Esophagus muscularis mucosa (tissue), 4 donors: Measurements from ENCODE around the gene CRHR1.

ENCODE experiments used
- EP300 ChIP-seq: sonication (generic); formaldehyde crosslinking; IDR thresholded peaks from one replicate; pipeline ENCODE4 v1.6.1; 2017; ENCODE audit warnings: antibody characterized with exemption
- POLR2AphosphoS5 ChIP-seq, 2 donors: sonication (generic); formaldehyde crosslinking; IDR thresholded peaks; one replicate each; pipeline ENCODE4 v1.6.1; 2017; ENCODE audit warnings: antibody characterized with exemption in 2 of 2
- TF ChIP-seq, protein P1 (sequence below), 3 experiments: fragments of 200-600 bp in 2 of 3; fragments of 450-650 bp in 1 of 3; sonication (generic) in 2 of 3; IDR thresholded peaks; one replicate each; pipeline ENCODE4 v1.5.1; 2017 to 2019; ENCODE audit warnings: antibody characterized with exemption in 3 of 3, mild to moderate bottlenecking in 2 of 3, moderate library complexity in 1 of 3

DNA sequence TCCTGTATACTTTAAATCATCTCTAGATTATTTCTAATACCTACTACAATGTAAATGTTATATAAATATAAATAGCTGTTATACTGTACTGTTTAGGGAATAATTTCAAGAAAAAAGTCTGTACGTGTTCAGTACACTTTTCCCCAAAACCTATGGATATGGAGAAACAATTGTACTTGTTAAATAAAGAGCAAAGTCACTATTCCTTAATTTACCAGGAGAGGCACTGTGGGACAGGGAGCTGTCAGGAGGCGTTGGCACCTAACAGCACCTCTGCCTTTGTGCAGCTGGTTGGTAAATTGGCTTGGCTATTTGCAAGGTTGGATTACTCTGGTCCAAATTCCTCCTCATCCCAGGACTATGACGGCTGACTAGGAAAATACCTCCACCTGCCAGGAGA lies 28.0 kb downstream of the CRHR1 start:
- no peak for TF ChIP-seq POLR2AphosphoS5 (IDR thresholded peaks at IDR 0.05)
- no peak for TF ChIP-seq EP300
- TF ChIP-seq, protein P1, sequence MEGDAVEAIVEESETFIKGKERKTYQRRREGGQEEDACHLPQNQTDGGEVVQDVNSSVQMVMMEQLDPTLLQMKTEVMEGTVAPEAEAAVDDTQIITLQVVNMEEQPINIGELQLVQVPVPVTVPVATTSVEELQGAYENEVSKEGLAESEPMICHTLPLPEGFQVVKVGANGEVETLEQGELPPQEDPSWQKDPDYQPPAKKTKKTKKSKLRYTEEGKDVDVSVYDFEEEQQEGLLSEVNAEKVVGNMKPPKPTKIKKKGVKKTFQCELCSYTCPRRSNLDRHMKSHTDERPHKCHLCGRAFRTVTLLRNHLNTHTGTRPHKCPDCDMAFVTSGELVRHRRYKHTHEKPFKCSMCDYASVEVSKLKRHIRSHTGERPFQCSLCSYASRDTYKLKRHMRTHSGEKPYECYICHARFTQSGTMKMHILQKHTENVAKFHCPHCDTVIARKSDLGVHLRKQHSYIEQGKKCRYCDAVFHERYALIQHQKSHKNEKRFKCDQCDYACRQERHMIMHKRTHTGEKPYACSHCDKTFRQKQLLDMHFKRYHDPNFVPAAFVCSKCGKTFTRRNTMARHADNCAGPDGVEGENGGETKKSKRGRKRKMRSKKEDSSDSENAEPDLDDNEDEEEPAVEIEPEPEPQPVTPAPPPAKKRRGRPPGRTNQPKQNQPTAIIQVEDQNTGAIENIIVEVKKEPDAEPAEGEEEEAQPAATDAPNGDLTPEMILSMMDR (IDR thresholded peaks at IDR 0.05), result no peak
